Activated naive CD4-positive, alpha-beta T cell treated with anti-CD3 and anti-CD28 coated beads, Interleukin-2, amount 50 U/mL, for 72 hours (primary cell): Measurements from ENCODE around the gene SDR42E1. TPM values are rescaled to one million over a fixed set of nuclear protein-coding genes. Genes with fewer than 3 reads are reported as not detected.

Experiments
- ATAC-seq, 2 donors: fragments of 150-1000 bp; cut with Tn5 transposase; 2 replicates each; pipeline ENCODE4 v1.10.0; 2021; ENCODE audit warnings: mild to moderate bottlenecking in 2 of 2, moderate library complexity in 2 of 2
- DNase-seq, 2 donors: peaks; one replicate each; pipeline ENCODE4 v3.0.0; 2021 to 2022; ENCODE audit warnings: low spot score in 2 of 2
- H3K27ac Mint-ChIP-seq, 2 donors: one replicate each; pipeline ENCODE4 v1.8.0; 2022; ENCODE audit warnings: mild to moderate bottlenecking in 2 of 2, mixed read lengths in 2 of 2
- H3K36me3 Mint-ChIP-seq, 2 donors: one replicate each; pipeline ENCODE4 v1.8.0; 2022; ENCODE audit warnings: mixed read lengths in 2 of 2
- H3K9me3 Mint-ChIP-seq, 2 donors: one replicate each; pipeline ENCODE4 v1.8.0; 2022; ENCODE audit warnings: mixed read lengths in 2 of 2
- total RNA-seq, 2 donors: library from RNA; stranded (reverse); gene quantifications; one replicate each; pipeline ENCODE4 v1.2.3, GENCODE V29; 2022

SDR42E1 gene
- total RNA-seq, 2 donors from 2014 or later: 0.07 to 11.0 TPM

- DNase-seq (no peak), ATAC-seq (no peak)
- Mint-ChIP-seq H3K27ac (no peak overlapping the region), H3K36me3 (no peaks in the 10 kb centered on the region), H3K9me3 (no peaks in the 10 kb centered on the region)
Measured at GRCh38 chr16:82043680-82044584, 32.7 kb upstream of the SDR42E1 start.

DNA sequence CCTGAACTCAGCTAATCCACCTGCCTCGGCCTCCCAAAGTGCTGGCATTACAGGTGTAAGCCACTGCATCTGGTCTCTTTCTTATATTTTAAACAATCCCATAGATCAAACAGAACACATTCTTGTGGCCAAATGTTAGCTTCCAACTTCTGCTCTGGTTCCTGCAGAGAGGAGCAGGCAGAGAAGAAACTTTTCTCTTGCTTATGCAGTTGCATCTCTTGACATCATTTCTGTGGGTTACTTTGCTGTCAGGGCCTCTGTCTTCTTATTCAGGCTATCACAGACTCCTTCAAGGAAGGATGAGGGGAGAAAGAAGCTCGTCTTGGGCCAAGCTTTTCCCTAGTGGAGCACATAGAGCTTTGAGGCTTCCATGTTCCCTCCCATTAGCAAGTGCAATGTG, 31.6 kb upstream of the SDR42E1 start:
- no peaks in the 10 kb centered on the region for H3K36me3 Mint-ChIP-seq
- DNase-seq (no peak), ATAC-seq (no peak)
- H3K27ac Mint-ChIP-seq: no peak overlapping the region
- no peaks in the 10 kb centered on the region for H3K9me3 Mint-ChIP-seq

- H3K36me3 Mint-ChIP-seq: no peaks in the 10 kb centered on the region
- DNase-seq (no peak), ATAC-seq (no peak)
- H3K27ac Mint-ChIP-seq: no peak overlapping the region
- H3K9me3 Mint-ChIP-seq: no peaks in the 10 kb centered on the region
Measured at GRCh38 chr16:82042144-82042543, 30.9 kb upstream of the SDR42E1 start.

DNA sequence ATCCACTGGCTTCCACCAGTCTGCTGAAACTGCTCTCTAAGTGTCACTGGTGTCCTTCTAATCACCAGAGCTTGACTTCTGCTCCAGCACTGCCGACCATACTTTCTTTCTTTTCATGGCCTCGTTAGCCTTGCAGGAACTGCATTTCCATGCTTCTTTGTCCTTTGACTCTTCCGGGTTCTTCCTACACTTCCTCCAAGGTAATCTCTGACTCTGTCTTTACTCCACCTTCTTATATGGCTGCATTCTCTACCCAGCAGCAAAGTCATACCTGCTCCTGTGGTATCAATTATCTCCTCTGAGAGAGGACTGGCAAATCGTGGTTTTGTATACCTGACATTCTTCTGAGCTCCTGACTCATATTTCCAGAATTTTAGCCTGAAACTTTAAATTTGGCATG, 30.3 kb upstream of the SDR42E1 start:
- H3K9me3 Mint-ChIP-seq: no peaks in the 10 kb centered on the region
- DNase-seq: no peak
- no peak for ATAC-seq
- H3K27ac Mint-ChIP-seq: no peak overlapping the region
- H3K36me3 Mint-ChIP-seq: no peaks in the 10 kb centered on the region

DNA sequence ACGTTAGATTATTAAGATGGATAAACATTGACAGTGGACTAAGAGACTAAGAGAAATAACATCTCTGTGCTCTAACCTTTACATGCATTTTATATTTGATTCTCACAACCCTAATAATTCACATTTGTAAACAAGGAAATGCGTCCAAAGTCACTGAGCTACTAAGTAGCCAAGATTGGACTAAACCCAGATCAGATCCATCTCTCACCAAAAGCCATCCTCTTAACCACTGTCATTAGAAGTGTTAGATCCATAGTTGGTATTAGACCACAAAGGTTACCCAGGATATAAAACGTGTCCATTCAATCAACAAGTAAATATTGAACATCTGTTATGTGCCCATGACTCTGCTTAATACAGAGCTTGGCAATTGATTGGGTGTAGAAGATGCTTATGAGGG, 29.0 kb upstream of the SDR42E1 start:
- Mint-ChIP-seq H3K9me3 (no peaks in the 10 kb centered on the region), H3K27ac (no peak overlapping the region), H3K36me3 (no peaks in the 10 kb centered on the region)
- ATAC-seq: no peak
- no peak for DNase-seq

GRCh38 chr16:82037666-82038065, 26.4 kb upstream of the SDR42E1 start:
- H3K36me3 Mint-ChIP-seq: no peaks in the 10 kb centered on the region
- no peak for ATAC-seq
- no peak overlapping the region for H3K27ac Mint-ChIP-seq
- no peaks in the 10 kb centered on the region for H3K9me3 Mint-ChIP-seq
- DNase-seq: no peak

DNA sequence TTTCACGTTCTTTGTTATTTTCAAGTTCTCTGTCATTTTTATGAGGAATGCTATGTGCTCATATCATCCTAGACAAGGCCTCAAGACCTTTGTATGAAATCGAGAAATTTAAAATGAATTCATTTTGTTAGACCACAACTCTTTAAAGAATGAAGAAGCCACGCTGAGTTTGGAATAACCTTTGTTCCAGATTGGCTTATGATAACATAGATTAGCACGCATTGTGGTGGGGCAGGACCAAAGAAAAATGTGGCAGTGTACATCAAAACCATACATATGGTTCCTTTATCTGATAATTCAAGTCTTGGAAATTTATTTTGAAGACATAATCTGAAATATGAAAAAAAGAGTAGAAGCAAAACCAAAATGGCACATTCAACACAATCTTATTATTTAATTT, 26.0 kb upstream of the SDR42E1 start:
- no peak for ATAC-seq
- Mint-ChIP-seq H3K36me3 (no peaks in the 10 kb centered on the region), H3K9me3 (no peaks in the 10 kb centered on the region), H3K27ac (no peak overlapping the region)
- DNase-seq: no peak

GRCh38 chr16:82034981-82035612, 23.8 kb upstream of the SDR42E1 start, which contains the start of gene HSD17B2:
Gene HSD17B2, plus strand, starts transcription at chr16:82035253. Its CDS starts 172 bp downstream, at chr16:82035425.
- DNase-seq (no peak), ATAC-seq (no peak)
- Mint-ChIP-seq H3K27ac (no peak within 1 kb of the TSS), H3K9me3 (no peaks in the 10 kb centered on the region), H3K36me3 (no peaks in the 10 kb centered on the region)

- no peak for DNase-seq
Measured at GRCh38 chr16:82033683-82034300, 22.5 kb upstream of the SDR42E1 start.

DNA sequence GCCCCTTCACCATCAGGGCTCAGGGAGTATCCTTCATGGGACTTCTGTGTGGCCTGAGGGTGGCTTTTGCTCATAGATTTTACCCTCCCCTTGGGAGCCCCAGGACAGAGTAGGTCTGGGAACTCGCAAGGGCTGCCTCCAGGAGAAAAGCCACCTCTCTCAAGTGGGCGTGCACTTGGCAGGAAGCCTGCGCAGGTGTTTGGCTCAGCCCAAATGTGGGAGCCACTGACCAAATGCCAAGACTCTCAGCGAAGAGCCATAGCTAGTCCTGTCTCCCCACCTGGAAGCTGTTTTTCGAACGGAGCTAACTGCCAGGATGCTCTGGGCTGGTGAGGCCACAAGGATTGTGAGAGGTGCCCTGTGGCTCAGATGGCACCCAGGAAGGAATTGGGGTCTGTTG, 21.7 kb upstream of the SDR42E1 start:
- DNase-seq (no peak), ATAC-seq (no peak)
- no peaks in the 10 kb centered on the region for H3K36me3 Mint-ChIP-seq
- no peaks in the 10 kb centered on the region for H3K9me3 Mint-ChIP-seq
- no peak overlapping the region for H3K27ac Mint-ChIP-seq

More at GRCh38 chr16:82033683-82034300, 22.5 kb upstream of the SDR42E1 start:
- ATAC-seq: no peak
- H3K36me3 Mint-ChIP-seq: no peaks in the 10 kb centered on the region
- H3K27ac Mint-ChIP-seq: no peak overlapping the region
- no peaks in the 10 kb centered on the region for H3K9me3 Mint-ChIP-seq

- Mint-ChIP-seq H3K36me3 (no peaks in the 10 kb centered on the region), H3K9me3 (no peaks in the 10 kb centered on the region), H3K27ac (no peak overlapping the region)
- DNase-seq (no peak), ATAC-seq (no peak)
Measured at GRCh38 chr16:82031116-82032084, 20.1 kb upstream of the SDR42E1 start.

DNA sequence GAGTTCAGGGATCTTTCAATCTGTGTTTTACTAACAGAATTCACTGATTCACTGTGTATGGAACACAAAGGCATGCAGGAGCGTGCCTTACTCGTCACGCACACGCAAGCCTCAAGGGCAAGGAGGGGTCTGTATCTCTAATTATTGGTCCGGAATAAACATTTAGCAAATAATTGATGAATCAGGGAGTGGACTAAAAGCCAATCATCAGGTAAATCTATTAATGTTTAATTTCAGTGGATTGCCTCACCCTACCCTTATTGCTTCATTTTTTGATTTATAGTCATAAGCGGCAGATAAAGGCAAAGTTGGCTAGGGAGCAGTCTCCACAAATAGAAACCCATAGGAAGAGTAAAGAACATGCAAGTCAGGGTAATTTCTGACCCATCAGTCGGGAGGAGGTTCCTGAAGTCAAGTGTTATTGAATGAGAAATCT, 16.4 kb upstream of the SDR42E1 start:
- Mint-ChIP-seq H3K36me3 (no peaks in the 10 kb centered on the region), H3K27ac (no peak overlapping the region), H3K9me3 (no peaks in the 10 kb centered on the region)
- DNase-seq: no peak
- no peak for ATAC-seq

DNA sequence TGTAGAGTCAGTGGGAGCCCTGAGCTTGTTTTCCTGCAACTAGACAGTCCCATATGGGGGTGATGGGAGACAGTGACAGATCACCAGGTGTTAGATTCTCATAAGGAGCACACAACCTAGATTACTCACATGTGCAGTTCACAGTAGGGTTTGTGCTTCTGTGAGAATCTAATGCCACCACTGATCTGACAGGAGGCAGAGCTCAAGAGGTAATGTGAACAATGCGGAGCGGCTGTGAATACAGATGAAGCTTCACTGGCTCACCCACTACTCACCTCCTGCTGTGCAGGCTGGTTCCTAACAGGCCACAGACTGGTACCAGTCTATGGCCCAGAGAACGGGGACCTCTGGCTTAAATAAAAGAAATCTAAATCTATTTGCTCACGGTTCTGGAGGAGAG, 13.6 kb upstream of the SDR42E1 start:
- Mint-ChIP-seq H3K9me3 (no peaks in the 10 kb centered on the region), H3K36me3 (no peaks in the 10 kb centered on the region), H3K27ac (no peak overlapping the region)
- DNase-seq: no peak
- ATAC-seq: no peak

GRCh38 chr16:82024316-82024715, 13.0 kb upstream of the SDR42E1 start:
- H3K36me3 Mint-ChIP-seq: no peaks in the 10 kb centered on the region
- H3K27ac Mint-ChIP-seq: no peak overlapping the region
- no peak for DNase-seq
- no peak for ATAC-seq
- H3K9me3 Mint-ChIP-seq: no peaks in the 10 kb centered on the region

DNA sequence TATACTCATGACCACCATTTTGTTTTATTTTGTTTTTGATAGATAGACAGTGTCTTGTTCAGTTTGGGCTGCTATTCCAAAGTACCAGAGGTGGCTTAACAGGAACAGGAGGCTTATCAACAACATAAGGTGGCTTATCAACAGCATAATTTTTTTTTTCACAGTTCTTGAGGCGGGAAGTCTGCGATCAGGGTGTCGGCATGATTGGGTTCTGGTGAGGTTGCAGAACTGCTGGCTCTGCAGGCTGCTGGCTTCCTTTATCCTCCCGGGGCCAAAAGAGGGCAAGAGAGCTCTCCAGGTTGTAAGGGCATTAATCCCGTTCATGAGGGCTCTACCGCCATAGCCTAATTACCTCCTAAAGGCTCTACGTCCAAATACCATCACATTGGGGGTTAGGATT, 11.9 kb upstream of the SDR42E1 start:
- no peak overlapping the region for H3K27ac Mint-ChIP-seq
- no peaks in the 10 kb centered on the region for H3K9me3 Mint-ChIP-seq
- no peaks in the 10 kb centered on the region for H3K36me3 Mint-ChIP-seq
- ATAC-seq (no peak), DNase-seq (no peak)

GRCh38 chr16:82020051-82020450, 8.8 kb upstream of the SDR42E1 start:
- no peak overlapping the region for H3K27ac Mint-ChIP-seq
- ATAC-seq (no peak), DNase-seq (no peak)
- no peaks in the 10 kb centered on the region for H3K36me3 Mint-ChIP-seq
- H3K9me3 Mint-ChIP-seq: no peaks in the 10 kb centered on the region
